MM.1S (cell line): Measurements from ENCODE around the gene TMIE.

Experiments used
- EZH2 ChIP-seq: fragments of 300-600 bp; sonication (generic); optimal IDR thresholded peaks from 2 replicates; pipeline ENCODE3; 2017; ENCODE audit warnings: low read depth, mild to moderate bottlenecking, antibody characterized with exemption, low read length, mixed read lengths
- EZH2phosphoT487 ChIP-seq: fragments of 300-600 bp; sonication (generic); IDR thresholded peaks from 2 replicates; pipeline ENCODE4 v1.6.1; 2018; ENCODE audit warnings: antibody characterized with exemption, low read length
- TF ChIP-seq, protein P1 (sequence below): fragments of 300-600 bp; sonication (generic); IDR thresholded peaks from 2 replicates; pipeline ENCODE4 v1.5.1; 2016; ENCODE audit warnings: antibody characterized with exemption, low read length, mixed read lengths

- TF ChIP-seq, protein P1, sequence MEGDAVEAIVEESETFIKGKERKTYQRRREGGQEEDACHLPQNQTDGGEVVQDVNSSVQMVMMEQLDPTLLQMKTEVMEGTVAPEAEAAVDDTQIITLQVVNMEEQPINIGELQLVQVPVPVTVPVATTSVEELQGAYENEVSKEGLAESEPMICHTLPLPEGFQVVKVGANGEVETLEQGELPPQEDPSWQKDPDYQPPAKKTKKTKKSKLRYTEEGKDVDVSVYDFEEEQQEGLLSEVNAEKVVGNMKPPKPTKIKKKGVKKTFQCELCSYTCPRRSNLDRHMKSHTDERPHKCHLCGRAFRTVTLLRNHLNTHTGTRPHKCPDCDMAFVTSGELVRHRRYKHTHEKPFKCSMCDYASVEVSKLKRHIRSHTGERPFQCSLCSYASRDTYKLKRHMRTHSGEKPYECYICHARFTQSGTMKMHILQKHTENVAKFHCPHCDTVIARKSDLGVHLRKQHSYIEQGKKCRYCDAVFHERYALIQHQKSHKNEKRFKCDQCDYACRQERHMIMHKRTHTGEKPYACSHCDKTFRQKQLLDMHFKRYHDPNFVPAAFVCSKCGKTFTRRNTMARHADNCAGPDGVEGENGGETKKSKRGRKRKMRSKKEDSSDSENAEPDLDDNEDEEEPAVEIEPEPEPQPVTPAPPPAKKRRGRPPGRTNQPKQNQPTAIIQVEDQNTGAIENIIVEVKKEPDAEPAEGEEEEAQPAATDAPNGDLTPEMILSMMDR = no peak
- TF ChIP-seq EZH2 = no peak
- TF ChIP-seq EZH2phosphoT487 = no peak
Observed at GRCh38 chr3:46711760-46712159, 10.6 kb downstream of the TMIE start.
